Measurements from ENCODE around the gene ALX3. TPM values are rescaled to one million over a fixed set of nuclear protein-coding genes. Genes with fewer than 3 reads are reported as not detected.

ALX3 gene
- total RNA-seq, 1 donor from 2014 or later = not detected

GRCh38 chr1:110097507-110098221 is 27.2 kb upstream of the ALX3 start:
- H3K4me1 Mint-ChIP-seq (ENCODE audit: unreplicated experiment) = peaks cover 20% of the 10 kb centered on the region

GRCh38 chr1:110094931-110095654 is 24.6 kb upstream of the ALX3 start:
- no peak for TF ChIP-seq CTCF (IDR thresholded peaks at IDR 0.05)
- no peaks in the 10 kb centered on the region for H3K36me3 Mint-ChIP-seq (ENCODE audit: unreplicated experiment)
- no peak overlapping the region for H3K27ac Mint-ChIP-seq (ENCODE audit: unreplicated experiment)
- H3K9me3 Mint-ChIP-seq (ENCODE audit: unreplicated experiment) = no peaks in the 10 kb centered on the region
- H3K4me3 Mint-ChIP-seq (ENCODE audit: unreplicated experiment) = no peak overlapping the region
- peaks cover 26% of the 10 kb centered on the region for H3K27me3 Mint-ChIP-seq (ENCODE audit: unreplicated experiment)
- DNase-seq (ENCODE audit: extremely low spot score, unreplicated experiment) = no peak
- peaks cover 14% of the 10 kb centered on the region for H3K4me1 Mint-ChIP-seq (ENCODE audit: unreplicated experiment)

More at GRCh38 chr1:110097507-110098221, 27.2 kb upstream of the ALX3 start:
- TF ChIP-seq CTCF (IDR thresholded peaks at IDR 0.05) = no peak
- Mint-ChIP-seq H3K36me3 (ENCODE audit: unreplicated experiment) (no peaks in the 10 kb centered on the region), H3K9me3 (ENCODE audit: unreplicated experiment) (no peaks in the 10 kb centered on the region), H3K4me3 (ENCODE audit: unreplicated experiment) (no peak overlapping the region), H3K27me3 (ENCODE audit: unreplicated experiment) (peaks cover 12% of the 10 kb centered on the region), H3K27ac (ENCODE audit: unreplicated experiment) (no peak overlapping the region)
- DNase-seq (ENCODE audit: extremely low spot score, unreplicated experiment) = no peak

GRCh38 chr1:110092991-110093390 is 22.5 kb upstream of the ALX3 start:
- no peak for DNase-seq (ENCODE audit: extremely low spot score, unreplicated experiment)
- Mint-ChIP-seq H3K27me3 (ENCODE audit: unreplicated experiment) (peaks cover 26% of the 10 kb centered on the region), H3K27ac (ENCODE audit: unreplicated experiment) (no peak overlapping the region), H3K4me1 (ENCODE audit: unreplicated experiment) (peaks cover 19% of the 10 kb centered on the region), H3K36me3 (ENCODE audit: unreplicated experiment) (no peaks in the 10 kb centered on the region), H3K4me3 (ENCODE audit: unreplicated experiment) (no peak overlapping the region), H3K9me3 (ENCODE audit: unreplicated experiment) (no peaks in the 10 kb centered on the region)
- TF ChIP-seq CTCF (IDR thresholded peaks at IDR 0.05) = no peak

- H3K4me3 Mint-ChIP-seq (ENCODE audit: unreplicated experiment) = no peak overlapping the region
- H3K27ac Mint-ChIP-seq (ENCODE audit: unreplicated experiment) = no peak overlapping the region
- H3K27me3 Mint-ChIP-seq (ENCODE audit: unreplicated experiment) = peaks cover 32% of the 10 kb centered on the region
- DNase-seq (ENCODE audit: extremely low spot score, unreplicated experiment) = no peak
- no peak for TF ChIP-seq CTCF (IDR thresholded peaks at IDR 0.05)
- H3K9me3 Mint-ChIP-seq (ENCODE audit: unreplicated experiment) = no peaks in the 10 kb centered on the region
- H3K4me1 Mint-ChIP-seq (ENCODE audit: unreplicated experiment) = peaks cover 24% of the 10 kb centered on the region
- no peaks in the 10 kb centered on the region for H3K36me3 Mint-ChIP-seq (ENCODE audit: unreplicated experiment)
These were observed 21.3 kb upstream of the ALX3 start for GRCh38 chr1:110091791-110092190.

- H3K4me1 Mint-ChIP-seq (ENCODE audit: unreplicated experiment) = peaks cover 25% of the 10 kb centered on the region
- H3K27ac Mint-ChIP-seq (ENCODE audit: unreplicated experiment) = no peak overlapping the region
- no peaks in the 10 kb centered on the region for H3K9me3 Mint-ChIP-seq (ENCODE audit: unreplicated experiment)
- TF ChIP-seq CTCF (IDR thresholded peaks at IDR 0.05) = no peak
- peaks cover 36% of the 10 kb centered on the region for H3K27me3 Mint-ChIP-seq (ENCODE audit: unreplicated experiment)
- no peaks in the 10 kb centered on the region for H3K36me3 Mint-ChIP-seq (ENCODE audit: unreplicated experiment)
- DNase-seq (ENCODE audit: extremely low spot score, unreplicated experiment) = no peak
- H3K4me3 Mint-ChIP-seq (ENCODE audit: unreplicated experiment) = no peak overlapping the region
These were observed 20.9 kb upstream of the ALX3 start for GRCh38 chr1:110091381-110091780.
